GM12875 (cell line): ENCODE data around the gene MARCHF9.
A peak's percentile ranks its signal among the peaks of the same experiment; 100 is the strongest.

Source experiments
- H3K4me3 ChIP-seq: one replicate; pipeline ENCODE4 v1.5.1; 2011; ENCODE audit warnings: low read depth, low read length, control low read depth
- CTCF ChIP-seq: IDR thresholded peaks from 2 replicates; pipeline ENCODE4 v1.5.1; 2011; ENCODE audit warnings: low read depth, mild to moderate bottlenecking, control low read depth, inconsistent platforms, low read length, moderate library complexity, borderline replicate concordance; ENCODE audit not compliant: insufficient read depth

MARCHF9 gene

GRCh38 chr12:57745485-57745881 lies 9.4 kb upstream of the MARCHF9 start:
- peak overlapping the region; percentile 61 for H3K4me3 ChIP-seq
- no peak for TF ChIP-seq CTCF

- no peak for TF ChIP-seq CTCF
- no peak overlapping the region for H3K4me3 ChIP-seq
Observed at GRCh38 chr12:57746025-57746424, 8.9 kb upstream of the MARCHF9 start.

- H3K4me3 ChIP-seq = no peak overlapping the region
- TF ChIP-seq CTCF = no peak
Observed at GRCh38 chr12:57749061-57749460, 5.8 kb upstream of the MARCHF9 start.

- peak overlapping the region; percentile 83 for H3K4me3 ChIP-seq
- no peak for TF ChIP-seq CTCF
Observed at GRCh38 chr12:57750561-57751431, 4.1 kb upstream of the MARCHF9 start.

GRCh38 chr12:57751432-57751787 lies 3.5 kb upstream of the MARCHF9 start:
- H3K4me3 ChIP-seq = peak overlapping the region; percentile 83
- TF ChIP-seq CTCF = no peak

GRCh38 chr12:57751788-57752667 lies 2.9 kb upstream of the MARCHF9 start, which contains the start of gene CDK4:
TSS of gene CDK4 (minus strand) at chr12:57752310. CDS start at chr12:57751717, 593 bp downstream.
- no peak for TF ChIP-seq CTCF
- H3K4me3 ChIP-seq = peak within 1 kb of the TSS; percentile 83

- no peak overlapping the region for H3K4me3 ChIP-seq
- no peak for TF ChIP-seq CTCF
Observed at GRCh38 chr12:57752668-57753000, 2.3 kb upstream of the MARCHF9 start.
